Stimulated activated CD4-positive, alpha-beta T cell treated with anti-CD3 and anti-CD28 coated beads, Interleukin-4, amount 100 ng/mL, for 1 hour (primary cell): Measurements from ENCODE around the gene MYO5B.

Experiments used
- DNase-seq: peaks from one replicate; pipeline ENCODE4 v3.0.0-alpha.2; 2020

The MYO5B gene

DNA sequence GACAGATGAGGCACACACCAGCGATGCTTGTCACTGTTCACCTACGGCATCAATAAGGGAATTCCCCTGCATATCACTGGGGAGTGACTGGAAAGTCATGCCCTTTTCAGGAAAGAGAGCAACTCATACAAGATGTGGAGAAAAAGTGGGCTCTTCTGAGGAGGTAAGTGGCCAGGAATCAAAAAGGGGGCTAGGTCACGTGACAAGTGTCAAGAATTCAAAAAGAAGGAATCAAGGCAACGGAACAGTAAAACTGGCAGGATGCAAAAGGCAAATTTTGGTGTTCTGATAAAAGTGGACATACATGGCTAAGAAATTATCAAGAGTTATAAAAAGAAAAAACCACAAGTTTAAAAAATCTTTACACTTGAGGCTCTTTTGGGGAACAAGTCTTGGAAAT lies 190.9 kb downstream of the MYO5B start:
- no peak for DNase-seq

DNA sequence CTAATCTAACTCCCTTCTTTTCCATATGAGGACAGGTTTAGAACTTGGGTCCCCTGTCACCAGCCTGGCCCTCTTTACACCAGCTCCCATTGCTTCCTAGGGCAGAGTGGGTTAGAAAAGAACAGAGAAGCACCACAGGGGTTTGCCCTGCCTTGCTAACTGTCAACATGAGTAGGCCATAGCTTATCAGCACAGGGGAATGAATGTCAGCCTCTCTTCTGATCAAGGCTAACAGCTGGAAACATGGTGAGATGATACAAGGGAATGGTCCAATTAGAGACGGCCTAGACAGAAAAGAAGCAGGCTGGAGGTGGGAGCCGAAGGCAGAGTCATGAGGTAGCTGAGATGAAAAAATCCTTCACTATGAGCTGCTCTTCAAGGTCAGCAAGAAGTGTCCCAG lies 192.2 kb downstream of the MYO5B start:
- no peak for DNase-seq

DNA sequence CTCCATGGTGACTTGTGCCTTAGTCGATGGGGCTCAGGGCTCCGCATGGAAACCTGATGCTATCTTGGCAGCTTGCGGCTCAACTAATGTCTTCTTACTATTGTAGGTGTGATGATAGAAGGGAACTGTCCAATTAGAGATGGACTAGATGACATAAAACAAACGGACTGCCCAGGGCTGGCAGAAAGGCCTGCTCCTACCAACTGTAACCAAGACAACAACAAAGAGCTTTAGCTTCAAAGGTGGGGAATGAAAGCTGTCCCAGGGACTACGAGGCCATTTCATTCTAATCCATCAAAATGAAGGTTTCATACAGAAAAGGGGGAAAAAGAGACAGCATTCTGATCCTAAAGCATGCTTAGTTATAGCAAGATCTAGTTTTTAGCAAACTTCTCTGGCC lies 194.7 kb downstream of the MYO5B start:
- DNase-seq, result no peak

DNA sequence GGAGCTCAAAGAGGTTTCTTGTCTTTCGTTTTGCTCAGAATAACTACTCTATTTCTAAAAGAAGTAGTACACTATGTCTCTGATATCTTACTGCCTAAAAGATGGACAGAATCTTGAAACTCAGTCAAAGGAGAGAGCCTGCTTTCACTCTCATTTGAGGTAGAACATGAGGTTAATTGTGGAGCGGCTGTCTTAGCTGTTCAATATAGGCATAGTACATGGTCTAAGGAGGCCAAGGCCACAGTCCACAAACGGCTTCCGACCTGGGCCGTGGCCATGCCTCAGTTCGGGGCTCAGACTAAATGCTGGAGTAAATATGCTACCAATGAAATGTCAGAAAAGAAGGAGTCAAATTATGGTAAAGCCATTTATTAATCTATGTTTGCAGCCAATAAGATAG lies 195.8 kb downstream of the MYO5B start:
- no peak for DNase-seq

DNA sequence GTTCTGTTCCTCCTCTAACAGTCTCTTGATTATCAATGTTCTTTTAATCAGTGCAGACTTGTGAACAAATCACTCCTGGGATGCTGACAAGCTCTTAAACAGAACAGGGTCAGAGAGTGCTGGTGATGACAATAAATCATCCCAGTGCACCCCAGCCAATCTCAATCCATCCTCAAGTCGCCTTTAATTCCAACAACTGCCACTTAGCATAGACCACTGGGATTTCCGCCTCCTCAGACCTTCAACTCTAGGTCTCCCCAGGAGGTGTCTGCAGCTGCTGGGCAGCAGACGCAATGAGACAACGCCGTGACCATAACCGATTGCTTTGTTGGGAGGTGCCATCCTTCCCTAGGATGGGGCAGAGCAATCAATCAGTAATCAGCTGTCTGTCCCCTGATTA lies 197.4 kb downstream of the MYO5B start:
- no peak for DNase-seq

DNA sequence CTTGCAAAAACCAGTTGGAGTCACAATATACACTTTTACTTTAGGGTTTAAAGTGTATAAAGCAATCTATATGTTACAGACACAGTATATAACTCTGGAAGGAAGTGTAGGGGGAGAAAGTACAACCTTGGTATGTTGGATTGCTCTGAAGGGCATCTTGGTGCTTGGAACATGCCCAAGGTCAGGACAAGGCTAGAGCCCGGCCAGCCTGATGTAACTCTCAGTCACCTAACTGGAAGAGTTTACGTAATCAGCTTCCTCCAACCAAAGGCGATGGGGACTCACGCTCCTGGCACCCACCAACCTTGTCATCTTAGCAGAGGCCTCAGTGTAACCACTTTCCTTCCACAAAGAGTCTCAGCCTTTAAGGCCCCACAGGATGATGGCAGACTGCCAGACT lies 200.5 kb downstream of the MYO5B start:
- no peak for DNase-seq

DNA sequence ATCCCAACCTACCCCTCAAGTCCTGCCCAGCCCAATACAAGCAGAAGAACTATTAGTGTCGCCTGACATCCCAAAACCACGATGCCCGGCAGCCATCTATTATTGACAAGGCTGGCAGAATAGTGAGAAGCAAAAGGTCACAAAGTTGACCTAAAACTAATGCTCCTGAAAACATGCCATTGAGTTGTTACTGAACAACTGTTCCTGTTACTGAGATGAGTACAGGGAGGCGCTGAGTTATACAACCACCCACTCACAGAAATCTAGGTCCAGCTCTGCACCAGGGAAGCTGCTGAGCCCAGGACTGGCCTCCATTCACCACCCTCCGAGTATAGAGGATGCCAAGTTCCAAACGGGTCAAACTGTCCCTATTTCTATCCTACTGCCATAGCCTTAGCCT lies 201.6 kb downstream of the MYO5B start:
- DNase-seq, result no peak

DNA sequence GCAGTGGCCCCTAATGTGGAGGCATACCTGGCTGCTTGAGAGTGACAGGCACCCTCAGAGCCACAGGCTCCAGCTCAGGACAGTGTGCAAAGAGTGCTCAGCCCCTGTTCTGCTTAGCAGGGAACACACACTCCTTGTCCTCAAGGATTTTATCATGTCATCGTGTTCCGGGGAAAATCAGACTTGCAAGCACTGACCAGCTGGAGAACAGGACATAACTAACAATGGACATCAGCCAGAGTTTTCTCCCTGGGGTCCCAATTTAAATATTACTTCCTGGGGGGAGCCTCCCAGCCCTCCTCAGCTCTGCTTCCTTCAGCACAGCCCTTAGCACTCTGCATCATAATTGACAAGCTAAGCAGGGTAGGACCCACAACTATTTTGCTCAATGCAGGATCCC lies 206.2 kb downstream of the MYO5B start:
- DNase-seq, result no peak

DNA sequence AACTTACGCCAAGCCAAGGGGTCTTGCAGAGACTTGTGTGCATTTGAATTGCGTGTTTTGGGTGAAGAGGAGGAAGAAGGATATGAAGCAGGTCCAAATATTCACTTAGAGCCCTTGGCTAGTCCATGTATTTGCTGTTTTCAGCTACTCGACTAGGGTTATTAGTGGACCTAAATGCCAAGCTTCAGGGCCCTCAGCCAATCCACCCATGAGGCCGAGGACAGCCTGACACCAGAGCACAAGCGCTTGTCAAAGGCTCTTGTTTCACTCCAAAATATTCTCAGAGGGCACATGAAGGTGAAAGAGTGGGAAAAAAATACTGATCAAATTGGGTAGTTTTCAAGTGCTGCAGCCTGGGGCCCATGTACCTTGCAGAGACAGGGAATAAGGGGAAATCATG lies 206.8 kb downstream of the MYO5B start:
- no peak for DNase-seq

DNA sequence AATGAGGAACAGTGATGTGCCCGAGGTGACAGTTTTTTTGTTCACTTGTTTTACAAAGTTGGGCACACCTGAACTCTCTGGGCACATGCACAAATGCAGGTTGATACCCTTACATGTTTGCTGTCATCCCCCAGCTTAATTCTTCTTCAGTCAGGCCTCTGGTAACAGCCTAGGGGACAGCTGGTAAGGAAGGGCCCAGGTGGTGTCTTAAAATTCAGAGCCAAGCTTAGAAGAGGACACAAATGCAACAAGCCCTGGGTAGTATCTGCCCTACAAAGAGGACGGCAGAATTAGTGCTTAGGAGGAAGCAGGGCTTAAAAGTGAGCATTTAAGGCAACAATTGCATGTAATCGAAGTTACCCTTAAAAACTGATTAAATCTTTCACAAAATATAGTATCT lies 209.7 kb downstream of the MYO5B start:
- no peak for DNase-seq

DNA sequence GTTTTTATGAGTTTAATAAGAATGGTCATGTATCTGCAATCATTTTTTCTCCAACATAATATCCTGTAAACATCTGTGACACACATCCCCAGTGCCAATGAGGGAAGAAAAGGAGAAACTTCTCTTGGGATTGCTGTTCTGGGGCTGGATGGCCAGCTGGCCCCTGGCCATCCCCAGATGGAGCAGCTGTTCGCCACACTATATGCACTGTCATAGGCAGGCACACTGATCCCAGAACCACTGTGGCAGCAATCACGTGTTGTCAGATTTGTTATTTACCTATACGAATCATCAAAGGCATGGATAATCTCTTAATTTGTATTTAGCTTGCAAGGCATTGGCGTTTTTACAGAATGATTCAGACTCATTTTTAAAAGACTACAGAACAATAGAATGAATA lies 214.1 kb downstream of the MYO5B start:
- DNase-seq, result no peak

DNA sequence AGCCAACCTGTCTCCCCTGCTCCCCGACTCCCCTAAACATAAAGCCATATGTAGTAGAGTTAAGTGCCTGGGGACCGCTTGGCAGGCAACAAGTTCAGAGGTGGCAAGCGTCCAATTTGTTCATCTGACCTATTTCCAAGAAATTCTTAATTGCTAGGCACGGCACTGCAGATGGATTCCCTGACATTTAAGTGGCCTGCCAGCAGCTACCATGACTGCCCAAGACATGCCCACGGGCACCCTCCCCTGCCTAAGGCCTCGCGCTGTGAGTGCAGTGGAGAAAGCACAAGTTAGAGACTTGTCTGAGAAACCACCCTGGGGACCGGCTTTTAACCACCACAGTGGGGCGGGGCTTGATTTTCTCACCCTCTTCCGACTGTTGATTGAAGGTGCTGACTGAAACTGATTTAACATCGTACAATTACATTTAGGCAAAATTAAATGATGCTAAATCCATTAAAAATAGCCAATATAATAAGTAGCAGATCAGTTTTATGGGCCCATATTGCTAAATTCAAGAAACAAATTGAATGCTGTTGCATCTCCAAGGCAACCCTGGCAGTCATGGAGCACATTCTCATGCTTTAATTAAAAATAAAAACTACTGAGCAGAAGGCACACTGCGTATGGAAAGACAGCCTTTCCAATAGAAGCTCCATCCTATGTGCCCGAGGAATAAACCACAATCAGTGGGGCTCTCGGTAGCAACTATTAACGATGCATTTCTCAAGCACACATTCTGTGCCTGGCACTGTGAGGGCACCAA lies 218.0 kb downstream of the MYO5B start:
- no peak for DNase-seq

DNA sequence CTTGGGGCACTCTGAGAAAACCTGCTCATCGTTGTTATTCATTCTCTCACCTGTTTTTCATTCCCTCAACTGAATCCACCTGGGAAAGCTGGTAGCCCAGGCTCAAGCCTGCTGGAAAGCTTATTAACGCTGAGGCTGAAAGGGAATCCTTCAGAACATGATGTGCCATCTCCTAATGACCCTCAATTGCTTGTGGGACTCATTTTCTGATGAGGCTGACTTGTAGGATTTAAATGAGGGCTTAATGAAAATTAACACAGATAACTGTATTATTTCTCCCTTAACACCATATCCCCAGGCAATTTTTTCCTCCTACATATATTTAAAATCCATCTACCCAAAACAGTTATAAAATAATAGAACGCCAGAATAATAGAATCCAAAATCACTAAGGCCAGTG lies 218.9 kb downstream of the MYO5B start:
- DNase-seq, result no peak

DNA sequence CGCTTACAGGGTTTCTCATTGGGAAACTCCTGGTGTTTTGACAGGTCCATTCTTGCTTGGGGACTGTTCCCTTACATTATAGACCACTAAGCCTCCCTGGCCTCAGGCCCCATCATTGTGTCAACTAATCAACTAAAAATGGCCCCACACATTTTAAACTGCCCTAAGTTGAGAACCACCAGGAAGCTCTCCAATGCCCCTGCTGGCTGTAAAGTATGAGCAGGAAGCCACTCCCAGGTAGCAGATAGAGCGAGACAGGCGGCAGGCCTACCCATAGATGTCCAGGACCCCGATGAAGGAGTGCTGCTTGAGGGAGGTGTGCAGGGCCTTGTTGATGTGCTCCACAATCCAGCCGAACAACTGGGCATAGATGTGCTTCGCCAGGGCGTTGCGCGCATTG lies 220.9 kb downstream of the MYO5B start:
- DNase-seq, result no peak

DNA sequence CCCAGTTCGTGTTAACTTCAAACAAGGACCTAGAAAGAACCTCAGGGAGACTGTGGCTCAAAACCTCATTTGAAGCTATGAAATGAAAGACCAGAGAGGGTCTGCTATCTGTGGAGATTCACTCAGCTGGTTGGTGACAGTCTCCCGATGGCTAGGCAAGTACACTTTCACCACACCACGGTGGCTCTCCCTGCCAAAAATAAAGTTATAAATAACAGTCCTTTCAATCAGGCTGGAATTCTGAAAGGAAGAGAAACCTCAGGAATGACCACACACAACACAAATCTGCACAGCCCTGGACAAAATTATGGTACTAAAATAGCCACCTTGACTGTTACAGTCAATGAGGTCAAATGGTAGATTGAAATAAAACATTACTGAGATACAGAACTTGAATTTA lies 221.4 kb downstream of the MYO5B start:
- DNase-seq, result no peak

DNA sequence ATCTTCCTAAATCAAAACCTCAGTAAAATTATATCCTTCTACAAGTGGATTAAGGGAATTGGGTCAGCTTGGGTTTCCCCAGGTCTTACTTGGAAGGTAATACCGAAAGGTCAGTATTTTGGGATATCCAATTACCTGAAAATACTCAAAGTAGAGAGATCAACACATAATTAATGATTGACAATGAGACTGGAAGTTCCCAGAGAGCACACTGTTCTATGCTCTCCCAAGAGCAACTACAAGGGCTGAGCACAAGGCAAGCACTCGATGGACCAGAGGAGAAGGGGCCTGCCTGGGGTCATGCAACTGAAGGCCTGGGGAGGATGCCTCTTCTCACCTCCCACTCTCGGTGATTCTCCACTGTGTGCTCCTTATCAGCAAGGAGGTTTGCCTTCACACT lies 222.4 kb downstream of the MYO5B start:
- no peak for DNase-seq

DNA sequence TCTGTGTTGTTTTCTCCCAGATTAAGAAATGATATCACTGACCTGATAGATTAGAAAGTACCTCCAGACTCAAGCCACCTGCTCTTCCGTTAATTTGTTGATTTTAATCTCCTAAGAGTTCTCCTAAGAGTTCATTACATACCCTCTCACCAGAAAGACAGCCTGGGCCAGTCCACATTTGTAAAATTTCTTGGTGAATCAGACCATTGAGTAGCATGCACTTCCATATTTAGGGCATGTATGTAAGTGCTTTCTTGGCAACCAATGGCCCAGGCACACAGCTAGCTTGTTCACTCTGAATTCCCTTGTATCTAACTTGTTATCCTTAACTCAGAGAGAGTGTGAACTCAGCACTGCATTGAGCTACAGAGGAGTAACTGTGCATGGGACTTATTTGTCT lies 223.5 kb downstream of the MYO5B start:
- no peak for DNase-seq

DNA sequence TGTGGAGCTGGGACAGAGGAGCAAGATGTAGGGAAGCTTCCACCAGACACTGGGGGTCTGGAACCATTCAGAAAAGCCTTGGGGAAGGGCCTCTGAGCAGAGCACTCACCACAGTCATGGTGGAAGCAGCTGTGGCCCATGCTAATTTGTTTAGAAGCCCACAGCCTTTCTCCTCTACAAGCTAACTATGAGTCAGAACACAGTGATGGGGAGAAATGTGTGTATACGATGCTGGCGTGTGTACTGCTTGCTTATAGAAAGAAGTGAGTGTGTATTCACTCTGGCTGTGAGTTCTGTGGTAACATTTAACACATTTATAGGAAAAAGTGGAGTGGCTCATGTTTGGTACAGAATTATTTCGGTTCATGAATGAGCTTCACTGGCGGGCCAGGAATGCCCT lies 224.6 kb downstream of the MYO5B start:
- no peak for DNase-seq

DNA sequence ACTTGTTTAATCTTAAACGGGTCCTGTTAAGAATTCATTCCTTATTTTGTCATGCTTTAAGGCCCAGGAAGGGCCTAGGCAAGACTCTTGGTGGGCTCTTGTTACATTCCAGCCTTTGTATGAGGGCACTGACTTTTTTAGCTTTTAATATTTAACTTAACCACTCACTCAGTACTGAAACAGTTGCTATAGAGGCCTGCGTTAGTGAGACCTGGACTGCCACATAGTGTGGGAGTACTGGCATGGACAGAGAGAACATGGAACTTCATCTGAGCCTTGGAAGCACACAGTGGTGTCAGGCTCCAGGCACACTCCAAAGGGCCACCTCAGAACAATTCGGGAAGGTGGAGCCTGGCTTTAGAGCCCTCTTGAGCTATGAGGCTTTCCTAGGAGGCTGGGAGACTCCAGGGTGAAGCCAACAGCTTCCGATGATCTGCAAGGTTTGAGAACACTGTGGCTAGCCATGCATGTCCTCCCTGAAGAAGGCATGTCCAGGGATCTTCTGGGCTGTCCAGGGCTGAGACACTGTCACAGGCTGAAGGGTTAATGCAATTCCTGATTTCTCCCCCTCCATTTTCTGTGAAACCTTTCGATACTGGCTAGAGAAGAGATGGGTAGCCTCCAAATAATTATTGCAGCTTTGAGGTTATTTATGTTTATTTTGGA lies 226.2 kb downstream of the MYO5B start:
- no peak for DNase-seq

DNA sequence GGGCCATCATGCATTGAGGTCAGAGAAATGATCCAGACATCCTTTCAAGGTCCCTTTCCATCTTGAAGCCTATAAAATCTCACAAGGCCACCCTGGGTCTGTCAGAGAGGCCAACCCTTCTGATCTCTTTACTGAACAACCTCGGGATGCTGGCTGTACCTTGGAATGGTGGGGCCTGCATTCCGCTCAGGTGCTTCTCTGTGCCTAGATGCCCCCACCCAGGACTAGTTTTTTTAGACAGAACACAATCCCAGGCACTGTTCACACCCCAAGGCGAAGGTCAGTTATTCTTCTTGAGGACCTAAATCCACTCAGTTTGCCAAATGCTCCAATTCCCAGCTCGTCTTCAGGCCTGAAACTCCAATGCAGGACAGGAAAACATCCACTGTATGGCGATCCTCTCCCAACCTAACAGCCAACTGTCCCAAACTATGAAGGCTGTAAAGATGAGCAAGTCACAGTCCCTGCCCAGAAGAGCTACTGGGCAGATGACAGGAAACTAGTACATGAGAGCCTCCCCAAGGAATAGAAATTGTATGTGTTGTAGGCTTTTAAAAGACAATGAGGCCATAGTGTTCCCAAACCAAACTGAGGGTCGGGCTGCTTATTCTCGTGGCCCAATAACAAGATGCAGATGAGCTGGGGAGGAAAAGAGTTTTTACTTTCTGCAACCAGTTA lies 227.2 kb downstream of the MYO5B start:
- DNase-seq, result no peak

DNA sequence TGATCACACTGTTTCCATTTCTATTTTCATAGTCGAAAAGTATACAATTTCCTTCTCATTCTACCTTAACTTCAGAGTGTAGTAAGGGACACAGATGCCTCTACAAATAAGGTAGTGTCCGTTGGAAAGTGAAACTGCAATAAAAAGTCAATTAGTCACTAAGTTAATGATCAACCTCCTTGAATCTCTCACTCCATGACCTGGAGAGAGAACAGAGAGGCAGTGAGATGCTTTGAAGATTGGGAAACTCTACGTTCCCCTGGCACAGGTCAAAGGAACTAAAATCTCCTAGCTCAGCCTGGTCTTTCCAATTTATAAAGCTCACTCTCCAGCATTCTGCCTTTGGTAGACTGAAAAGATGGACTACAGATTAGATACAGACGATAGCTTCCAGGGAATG lies 227.8 kb downstream of the MYO5B start:
- DNase-seq, result no peak

DNA sequence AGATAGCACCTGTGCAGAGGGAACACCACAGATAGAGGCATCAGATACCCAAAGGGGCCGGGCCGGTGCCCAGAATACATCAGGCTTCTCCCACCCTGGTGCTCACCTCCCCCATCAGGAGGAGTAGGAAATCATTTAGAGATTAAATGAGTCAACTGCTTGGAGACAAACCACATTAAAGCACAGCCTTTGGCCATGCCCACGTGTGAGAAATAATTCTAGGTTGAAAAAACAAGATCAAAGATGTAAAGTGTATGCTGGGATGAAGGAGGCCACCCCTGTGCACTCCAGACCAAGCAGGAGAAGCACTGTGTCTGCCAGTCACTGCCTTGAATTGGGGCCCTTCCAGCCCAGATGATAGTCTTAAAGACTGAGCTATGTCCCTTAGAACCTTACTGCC lies 228.9 kb downstream of the MYO5B start:
- DNase-seq, result no peak

DNA sequence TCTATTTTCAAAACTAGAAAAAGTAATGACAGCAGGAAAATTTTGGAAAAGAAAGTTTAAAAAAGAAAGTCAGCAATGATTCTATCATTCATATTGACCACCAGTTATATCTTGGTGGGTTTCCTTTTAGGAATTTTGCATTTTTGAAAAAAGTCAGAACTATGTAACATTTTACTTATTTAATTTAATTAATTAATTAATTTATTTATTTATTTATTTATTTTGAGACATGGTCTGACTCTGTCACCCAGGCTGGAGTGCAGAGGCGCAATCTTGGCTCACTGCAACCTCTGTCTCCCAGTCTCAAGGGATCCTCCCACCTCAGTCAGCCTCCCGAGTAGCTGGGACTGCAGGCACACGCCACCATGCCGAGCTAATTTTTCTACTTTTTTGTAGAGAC lies 231.7 kb downstream of the MYO5B start:
- DNase-seq, result no peak

DNA sequence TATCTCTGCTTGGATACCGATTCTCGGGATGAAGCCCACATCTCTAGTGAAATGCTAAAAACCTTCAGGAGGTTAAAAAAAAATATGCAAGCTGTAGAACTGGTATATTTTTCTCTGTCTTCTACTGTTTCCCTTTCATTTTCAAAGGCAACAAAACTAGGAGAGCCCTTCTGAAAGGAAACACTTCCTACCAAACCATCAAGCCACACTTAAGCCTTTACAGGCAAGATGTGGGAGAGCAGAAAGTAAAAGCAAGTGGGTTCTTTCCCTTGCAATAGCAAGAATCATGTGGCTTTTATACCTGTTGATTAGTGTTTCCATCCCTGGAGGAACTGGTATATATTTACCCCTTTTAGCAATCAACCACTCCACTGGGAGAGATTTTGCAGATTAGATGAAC lies 233.7 kb downstream of the MYO5B start:
- DNase-seq, result no peak

DNA sequence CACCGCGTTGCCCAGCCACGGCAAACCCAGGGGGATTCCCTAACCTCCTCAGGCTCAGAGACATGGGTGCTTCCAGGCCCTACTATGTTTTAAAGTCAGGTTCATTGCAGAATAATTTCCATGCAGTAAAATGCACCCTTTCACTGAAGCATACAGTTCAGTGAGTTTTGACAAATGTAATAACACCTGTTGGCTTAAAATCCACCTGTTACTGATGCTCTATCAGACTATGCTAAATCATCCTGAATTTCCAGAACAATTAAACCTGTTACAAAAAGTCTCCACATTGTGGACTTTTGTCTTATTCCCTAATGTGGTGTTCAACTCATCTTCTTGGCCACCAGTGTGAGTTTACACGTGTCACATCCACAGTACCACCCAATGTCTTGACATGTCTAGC lies 234.6 kb downstream of the MYO5B start:
- DNase-seq, result no peak
